HCT116 (cell line): ENCODE measurements around the gene SEC62. TPM values are rescaled to one million over a fixed set of nuclear protein-coding genes. Genes with fewer than 3 reads are reported as not detected.

Experiments
- ATAC-seq: fragments of 200-7000 bp; cut with Tn5 transposase; 2 replicates; pipeline ENCODE4 v1.9.1; 2020; ENCODE audit warnings: mild to moderate bottlenecking, moderate library complexity
- BruUV-seq: library from RNA; stranded (reverse); fragments of 400-500 nt; replicated peaks from 2 replicates; lab custom pipeline; 2021; lab: Mats Ljungman, UMichigan
- CTCF ChIA-PET: fragments of 300-600 bp; sonication (Branson Sonifier 250); formaldehyde crosslinking; loops from one replicate; lab custom pipeline; 2021; ENCODE audit warnings: antibody characterized with exemption; lab: Charles Lee
- POLR2A ChIA-PET: fragments of 300-600, 350-600 bp; sonication (Branson Sonifier 250); formaldehyde crosslinking; loops from one replicate; lab custom pipeline; 2021; ENCODE audit warnings: antibody characterized with exemption; lab: Charles Lee
- RAD21 ChIA-PET, 2 experiments: fragments of 300-600 bp; sonication (Branson Sonifier 250); formaldehyde crosslinking; loops; one replicate each; lab custom pipeline; 2023; ENCODE audit warnings: low total read pairs in 2 of 2; ENCODE audit not compliant: uncharacterized antibody in 2 of 2, unreplicated experiment in 2 of 2, low non-redundant PET in 1 of 2; lab: Charles Lee
- DNase-seq: peaks from one replicate; pipeline ENCODE4 v3.0.0-alpha.2; 2010; ENCODE audit warnings: low read depth, low spot score
- H2AFZ ChIP-seq: fragments of 200-600 bp; shearing (Covaris generic), sonication (generic); 2 replicates; pipeline ENCODE4 v1.6.1; 2017; ENCODE audit warnings: low read depth, mixed run types, mixed read lengths, antibody characterized with exemption, low read length; ENCODE audit not compliant: poor library complexity, severe bottlenecking
- H3K27ac ChIP-seq: 2 replicates; pipeline ENCODE4 v1.5.1; 2012; ENCODE audit warnings: low read depth, low read length
- H3K27me3 ChIP-seq: fragments of 200-600 bp; sonication (generic); 2 replicates; pipeline ENCODE4 v1.6.1; 2016; ENCODE audit warnings: mixed run types, low read length, mixed read lengths; ENCODE audit not compliant: insufficient read depth
- H3K36me3 ChIP-seq, 2 experiments: fragments of 200-500 bp in 1 of 2; fragments of 200-600 bp in 1 of 2; sonication (Bioruptor generic) in 1 of 2; sonication (generic) in 1 of 2; 2 replicates each; pipeline versions ENCODE4 v1.5.1 to v1.6.1; 2014 to 2016; ENCODE audit warnings: low read length in 2 of 2, inconsistent platforms in 1 of 2, mixed read lengths in 1 of 2, mixed run types in 1 of 2; ENCODE audit not compliant: insufficient read depth in 2 of 2, control insufficient read depth in 1 of 2
- H3K4me1 ChIP-seq, 2 experiments: fragments of 200-600 bp in 1 of 2; sonication (generic) in 1 of 2; 2 replicates each; pipeline versions ENCODE4 v1.5.1 to v1.6.1; 2012 to 2017; ENCODE audit warnings: low read length in 2 of 2, inconsistent platforms in 1 of 2, mild to moderate bottlenecking in 1 of 2, mixed read lengths in 1 of 2, mixed run types in 1 of 2, moderate library complexity in 1 of 2; ENCODE audit not compliant: insufficient read depth in 2 of 2, control insufficient read depth in 1 of 2
- H3K4me2 ChIP-seq: fragments of 200-600 bp; sonication (generic); 2 replicates; pipeline ENCODE4 v1.6.1; 2017; ENCODE audit warnings: mixed run types, low read length, mixed read lengths
- H3K4me3 ChIP-seq, 2 experiments: fragments of 200-600 bp in 1 of 2; sonication (generic) in 1 of 2; replicated peaks in 1 of 2; 2 replicates each; pipeline ENCODE4 v1.5.1; 2011 to 2016; ENCODE audit warnings: low read length in 2 of 2, control low read depth in 1 of 2, low read depth in 1 of 2, mild to moderate bottlenecking in 1 of 2, mixed read lengths in 1 of 2, mixed run types in 1 of 2
- H3K79me2 ChIP-seq: fragments of 200-600 bp; sonication (generic); 2 replicates; pipeline ENCODE4 v1.6.1; 2017; ENCODE audit warnings: mild to moderate bottlenecking, mixed run types, low read length, moderate library complexity, mixed read lengths; ENCODE audit not compliant: insufficient read depth
- H3K9ac ChIP-seq: fragments of 200-600 bp; sonication (generic); 2 replicates; pipeline ENCODE4 v1.6.1; 2016; ENCODE audit warnings: low read length, mixed read lengths
- H3K9me2 ChIP-seq: fragments of 200-600 bp; sonication (generic), shearing (Covaris generic); 2 replicates; pipeline ENCODE4 v1.6.1; 2017; ENCODE audit warnings: mixed run types, mild to moderate bottlenecking, moderate library complexity; ENCODE audit not compliant: insufficient read depth
- H3K9me3 ChIP-seq, 2 experiments: fragments of 200-500 bp in 1 of 2; fragments of 200-600 bp in 1 of 2; sonication (Bioruptor generic) in 1 of 2; sonication (generic) in 1 of 2; 2 replicates each; pipeline ENCODE4 v1.6.1; 2014 to 2017; ENCODE audit warnings: low read length in 2 of 2, mixed read lengths in 2 of 2, inconsistent platforms in 1 of 2, low read depth in 1 of 2, mild to moderate bottlenecking in 1 of 2, mixed run types in 1 of 2, moderate library complexity in 1 of 2; ENCODE audit not compliant: control insufficient read depth in 1 of 2, insufficient read depth in 1 of 2
- H4K20me1 ChIP-seq: fragments of 200-600 bp; sonication (generic), shearing (Covaris generic); 2 replicates; pipeline ENCODE4 v1.6.1; 2017; ENCODE audit warnings: mixed run types, mild to moderate bottlenecking, moderate library complexity; ENCODE audit not compliant: insufficient read depth
- ATF3 ChIP-seq: IDR thresholded peaks from 2 replicates; pipeline ENCODE4 v1.6.1; 2012
- CEBPB ChIP-seq: IDR thresholded peaks from 2 replicates; pipeline ENCODE4 v1.6.1; 2012; ENCODE audit warnings: low read depth
- CTCF ChIP-seq, 3 experiments: fragments of 200-600 bp in 1 of 3; sonication (generic) in 1 of 3; IDR thresholded peaks in 2 of 3; conservative IDR thresholded peaks in 1 of 3; 2 replicates each; pipeline ENCODE4 v1.5.1; 2012 to 2017; ENCODE audit warnings: low read depth in 2 of 3, low read length in 2 of 3, antibody characterized with exemption in 1 of 3, borderline replicate concordance in 1 of 3, control low read depth in 1 of 3, mild to moderate bottlenecking in 1 of 3, mixed read lengths in 1 of 3, mixed run types in 1 of 3, moderate library complexity in 1 of 3; ENCODE audit not compliant: insufficient read depth in 1 of 3
- EGR1 ChIP-seq: IDR thresholded peaks from 2 replicates; pipeline ENCODE4 v1.6.1; 2012; ENCODE audit warnings: low read depth
- ELF1 ChIP-seq: IDR thresholded peaks from 2 replicates; pipeline ENCODE4 v1.6.1; 2012; ENCODE audit warnings: low read depth, borderline replicate concordance
- EZH2 ChIP-seq: fragments of 200-600 bp; sonication (generic); IDR thresholded peaks from 2 replicates; pipeline ENCODE4 v1.6.1; 2017; ENCODE audit warnings: antibody characterized with exemption, mixed run types
- FOSL1 ChIP-seq: IDR thresholded peaks from 2 replicates; pipeline ENCODE4 v1.6.1; 2012; ENCODE audit warnings: low read depth
- JUND ChIP-seq: IDR thresholded peaks from 2 replicates; pipeline ENCODE4 v1.6.1; 2012
- POLR2AphosphoS5 ChIP-seq: IDR thresholded peaks from 2 replicates; pipeline ENCODE4 v1.6.1; 2011; ENCODE audit warnings: mild to moderate bottlenecking, low read depth, low read length, moderate library complexity
- RAD21 ChIP-seq: IDR thresholded peaks from 2 replicates; pipeline ENCODE4 v1.6.1; 2012; ENCODE audit warnings: low read depth, mild to moderate bottlenecking
- REST ChIP-seq: IDR thresholded peaks from 2 replicates; pipeline ENCODE4 v1.6.1; 2012; ENCODE audit warnings: low read depth
- SIN3A ChIP-seq: IDR thresholded peaks from 2 replicates; pipeline ENCODE4 v1.6.1; 2012; ENCODE audit warnings: low read depth
- SP1 ChIP-seq: IDR thresholded peaks from 2 replicates; pipeline ENCODE4 v1.6.1; 2012; ENCODE audit warnings: low read depth
- SRF ChIP-seq: IDR thresholded peaks from 2 replicates; pipeline ENCODE4 v1.6.1; 2012; ENCODE audit warnings: low read depth
- TCF7L2 ChIP-seq: IDR thresholded peaks from 2 replicates; pipeline ENCODE4 v1.7.0; 2011; ENCODE audit warnings: borderline replicate concordance, inconsistent platforms; ENCODE audit not compliant: insufficient read depth, insufficient read length; ENCODE audit errors: extremely low read depth
- YY1 ChIP-seq: IDR thresholded peaks from 2 replicates; pipeline ENCODE4 v1.6.1; 2011; ENCODE audit warnings: low read length, low read depth, moderate library complexity, mild to moderate bottlenecking; ENCODE audit not compliant: insufficient replicate concordance; ENCODE audit errors: extremely low read depth
- ZFX ChIP-seq: fragments of 450-650 bp; IDR thresholded peaks from 2 replicates; pipeline ENCODE4 v1.6.1; 2017
- ZNF274 ChIP-seq: fragments of 200-500 bp; sonication (Bioruptor generic); IDR thresholded peaks from 2 replicates; pipeline ENCODE4 v1.6.1; 2014; ENCODE audit warnings: mild to moderate bottlenecking, low read depth, low read length, inconsistent platforms
- intact Hi-C: fragments of 100-400 bp; cut with micrococcal nuclease; formaldehyde crosslinking; loops from 2 replicates; pipeline ENCODE4 v1.10.0; 2022
- total RNA-seq: library from RNA; stranded (reverse); gene quantifications from one replicate; pipeline ENCODE4 v1.2.1, GENCODE V29; 2021; ENCODE audit not compliant: unreplicated experiment

SEC62 gene
- total RNA-seq, 1 experiment from 2014 or later = 55.4 TPM

GRCh38 chr3:169923189-169923588 lies 43.4 kb upstream of the SEC62 start (continued):
- TF ChIP-seq ATF3 (no peak), CEBPB (no peak)
- TF ChIP-seq, all 23 proteins: peak for 0

GRCh38 chr3:169923831-169924230 lies 42.8 kb upstream of the SEC62 start:
- Histone ChIP-seq H3K4me2 (no peak overlapping the region), H3K9me2 (no peaks in the 10 kb centered on the region), H3K4me1 (no peaks in the 10 kb centered on the region), H3K79me2 (no peaks in the 10 kb centered on the region), H3K9ac (no peak overlapping the region), H2AFZ (no peak overlapping the region), H3K27ac (no peak overlapping the region), H4K20me1 (no peaks in the 10 kb centered on the region), H3K9me3 (no peaks in the 10 kb centered on the region), H3K36me3 (no peaks in the 10 kb centered on the region), H3K4me3 (no peak overlapping the region), H3K27me3 (no peaks in the 10 kb centered on the region)
- CTCF ChIA-PET = no interaction called here
- no peak for TF ChIP-seq YY1
- TF ChIP-seq POLR2AphosphoS5 = no peak
- no peak for TF ChIP-seq CEBPB
- TF ChIP-seq SRF = no peak
- no peak for TF ChIP-seq EZH2
- TF ChIP-seq ZFX = no peak
- no peak for TF ChIP-seq JUND
- no peak for TF ChIP-seq SP1
- TF ChIP-seq SIN3A = no peak
- TF ChIP-seq ELF1 = no peak
- TF ChIP-seq EGR1 = no peak
- no peak for TF ChIP-seq TCF7L2
- no peak for TF ChIP-seq REST
- no peak for TF ChIP-seq RAD21
- TF ChIP-seq CTCF (IDR thresholded peaks at IDR 0.05 in 2 of 3, conservative IDR thresholded peaks at IDR 0.05 in 1 of 3; ENCODE audit: borderline replicate concordance in 1 of 3, insufficient read depth in 1 of 3, low read depth in 2 of 3, low read length in 2 of 3) = no peak
- TF ChIP-seq ZNF274 = no peak
- TF ChIP-seq FOSL1 = no peak
- POLR2A ChIA-PET = no interaction called here
- DNase-seq (no peak), ATAC-seq (no peak)
- RAD21 ChIA-PET = no interaction called here
- BruUV-seq = no TSS peak
- intact Hi-C loops = no loop called here
